ENCODE data around the gene C9orf50. TPM values are rescaled to one million over a fixed set of nuclear protein-coding genes. Genes with fewer than 3 reads are reported as not detected.
"Not testable (repeated sequence)": the region's sequence is repeated elsewhere in the genome, so short reads cannot be mapped to it uniquely, and the experiment has no call there.

C9orf50 gene
- polyA plus RNA-seq, 4 donors: 0.09 to 0.27 TPM; not detected in 2

DNA sequence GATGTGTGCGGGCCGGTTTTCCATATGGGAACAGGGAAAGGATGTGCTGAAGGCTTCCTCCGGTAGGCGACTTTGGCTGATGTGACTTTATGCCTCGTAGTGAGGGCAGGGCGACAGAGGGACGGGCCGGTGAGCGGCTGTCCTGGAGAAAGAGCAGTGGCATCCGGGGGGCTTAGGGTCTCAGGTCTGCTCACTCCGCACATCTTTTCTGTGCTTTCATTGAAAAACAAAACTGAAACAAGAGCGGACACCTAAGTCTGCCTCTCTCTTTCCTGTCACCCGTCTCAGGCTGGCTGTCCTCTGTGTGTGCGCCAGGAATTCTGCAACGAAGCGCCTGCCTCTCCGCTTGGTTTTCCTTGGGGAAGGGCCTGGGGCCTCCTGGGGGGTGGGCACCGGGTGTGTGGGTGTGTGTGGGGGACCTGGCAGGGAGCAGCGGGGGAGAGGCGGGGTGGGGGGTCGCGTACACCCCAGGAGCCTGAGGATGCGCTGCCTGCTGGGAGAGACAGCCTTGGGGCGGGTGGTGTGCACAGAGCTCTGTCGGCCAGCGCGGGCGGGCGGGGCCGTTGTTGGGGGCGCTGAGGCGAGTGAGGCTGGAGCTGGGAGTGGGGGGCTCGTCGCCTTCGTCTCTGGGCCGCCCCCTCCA is 44.0 kb upstream of the C9orf50 start:
- Histone ChIP-seq H3K27me3 (ENCODE audit: control insufficient read depth in 3 of 3, insufficient read depth in 3 of 3, low read length in 3 of 3) (peaks cover 0 to 55% (median 2%) of the 10 kb centered on the region in 3 donors), H3K27ac (ENCODE audit: low read depth in 1 of 3, low read length in 2 of 3) (no peak overlapping the region), H3K4me1 (ENCODE audit: control insufficient read depth in 3 of 3, insufficient read depth in 2 of 3, low read depth in 1 of 3, low read length in 2 of 3) (peaks cover 0 to 5% (median 2%) of the 10 kb centered on the region in 3 donors), H3K9me3 (ENCODE audit: control insufficient read depth in 2 of 2, insufficient read depth in 1 of 2, low read depth in 1 of 2, low read length in 1 of 2) (peaks cover 0 to 3% of the 10 kb centered on the region in 2 donors), H3K36me3 (ENCODE audit: control insufficient read depth in 3 of 3, insufficient read depth in 2 of 3, low read depth in 1 of 3, low read length in 3 of 3) (no peaks in the 10 kb centered on the region), H3K4me3 (ENCODE audit: low read depth in 1 of 3, low read length in 3 of 3) (no peak overlapping the region)
- DNase-seq (peak in 1 of 2 donors; percentile 16), FAIRE-seq (no peak)
- 7 to 13% (median 9%) methylated on average over 33 to 36 of the region's 36 CpGs for WGBS, 3 donors

- not testable (repeated sequence) for H3K4me1 ChIP-seq (ENCODE audit: control insufficient read depth in 3 of 3, insufficient read depth in 2 of 3, low read depth in 1 of 3, low read length in 2 of 3); DNase-seq; H3K36me3 ChIP-seq (ENCODE audit: control insufficient read depth in 3 of 3, insufficient read depth in 2 of 3, low read depth in 1 of 3, low read length in 3 of 3); FAIRE-seq; H3K4me3 ChIP-seq (ENCODE audit: low read depth in 1 of 3, low read length in 3 of 3); H3K27ac ChIP-seq (ENCODE audit: low read depth in 1 of 3, low read length in 2 of 3); H3K9me3 ChIP-seq (ENCODE audit: control insufficient read depth in 2 of 2, insufficient read depth in 1 of 2, low read depth in 1 of 2, low read length in 1 of 2)
- WGBS, 3 donors: 60 to 73% (median 61%) methylated on average over 3 of the region's 3 CpGs
- H3K27me3 ChIP-seq (ENCODE audit: control insufficient read depth in 3 of 3, insufficient read depth in 3 of 3, low read length in 3 of 3): peaks cover 0 to 44% (median 2%) of the 10 kb centered on the region in 3 donors
Observed at GRCh38 chr9:129662239-129662638, 41.3 kb upstream of the C9orf50 start.

DNA sequence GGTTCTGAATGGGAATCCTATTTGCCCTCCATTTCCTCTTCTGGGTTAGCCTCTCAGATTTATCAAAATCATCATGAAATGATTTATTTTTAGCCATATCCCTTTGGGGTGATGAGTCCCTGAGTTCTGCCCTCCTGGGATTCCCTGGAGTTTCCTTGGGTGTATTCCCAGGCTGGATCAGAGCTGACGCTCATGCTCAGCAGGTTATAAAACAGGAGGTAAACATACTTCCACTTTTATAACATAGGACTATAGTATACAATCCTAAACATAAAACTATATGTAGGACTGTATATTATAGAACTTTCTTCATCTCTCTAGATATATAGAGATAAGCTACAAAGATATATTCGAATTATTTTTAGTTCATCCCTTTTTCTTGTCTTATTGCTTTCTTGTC is 40.1 kb upstream of the C9orf50 start:
- no peaks in the 10 kb centered on the region for H3K36me3 ChIP-seq (ENCODE audit: control insufficient read depth in 3 of 3, insufficient read depth in 2 of 3, low read depth in 1 of 3, low read length in 3 of 3)
- H3K27me3 ChIP-seq (ENCODE audit: control insufficient read depth in 3 of 3, insufficient read depth in 3 of 3, low read length in 3 of 3): peaks cover 0 to 35% (median 0%) of the 10 kb centered on the region in 3 donors
- DNase-seq (no peak), FAIRE-seq (no peak)
- 59 to 77% (median 63%) methylated on average over 2 of the region's 2 CpGs for WGBS, 3 donors
- H3K9me3 ChIP-seq (ENCODE audit: control insufficient read depth in 2 of 2, insufficient read depth in 1 of 2, low read depth in 1 of 2, low read length in 1 of 2): peaks cover 0 to 3% of the 10 kb centered on the region in 2 donors
- H3K4me3 ChIP-seq (ENCODE audit: low read depth in 1 of 3, low read length in 3 of 3): no peak overlapping the region
- H3K27ac ChIP-seq (ENCODE audit: low read depth in 1 of 3, low read length in 2 of 3): no peak overlapping the region
- H3K4me1 ChIP-seq (ENCODE audit: control insufficient read depth in 3 of 3, insufficient read depth in 2 of 3, low read depth in 1 of 3, low read length in 2 of 3): peaks cover 0 to 2% (median 0%) of the 10 kb centered on the region in 3 donors

DNA sequence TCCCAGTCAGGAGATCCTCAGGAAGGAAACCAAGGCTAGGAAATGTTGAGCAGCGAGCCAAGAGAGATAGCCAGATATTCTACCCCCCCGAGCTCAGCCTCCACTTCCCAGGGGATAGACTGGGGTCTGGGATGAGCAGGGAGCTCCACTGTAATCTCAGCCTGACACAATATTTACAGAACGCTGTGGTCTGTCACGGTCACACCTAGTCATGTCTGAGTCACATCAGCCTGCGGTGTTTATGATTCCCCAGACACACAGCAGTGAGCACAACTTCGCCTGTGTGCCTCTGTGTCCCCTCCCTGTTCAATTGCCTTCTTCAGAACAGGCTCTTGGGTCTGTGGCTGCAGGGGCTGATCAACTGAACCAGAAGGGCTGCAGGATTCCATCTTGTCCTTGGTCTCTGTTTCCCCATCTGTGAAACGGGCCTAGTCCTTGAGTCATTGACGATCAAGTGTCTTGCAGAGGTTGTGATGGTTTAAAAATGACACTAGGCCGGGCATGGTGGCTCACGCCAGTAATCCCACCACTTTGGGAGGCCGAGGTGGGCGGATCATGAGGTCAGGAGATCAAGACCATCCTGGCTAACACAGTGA is 36.0 kb upstream of the C9orf50 start:
- Histone ChIP-seq H3K4me1 (ENCODE audit: control insufficient read depth in 3 of 3, insufficient read depth in 2 of 3, low read depth in 1 of 3, low read length in 2 of 3) (peaks cover 0 to 10% (median 0%) of the 10 kb centered on the region in 3 donors), H3K36me3 (ENCODE audit: control insufficient read depth in 3 of 3, insufficient read depth in 2 of 3, low read depth in 1 of 3, low read length in 3 of 3) (no peaks in the 10 kb centered on the region), H3K4me3 (ENCODE audit: low read depth in 1 of 3, low read length in 3 of 3) (no peak overlapping the region), H3K27me3 (ENCODE audit: control insufficient read depth in 3 of 3, insufficient read depth in 3 of 3, low read length in 3 of 3) (peaks cover 0 to 12% (median 0%) of the 10 kb centered on the region in 3 donors), H3K9me3 (ENCODE audit: control insufficient read depth in 2 of 2, insufficient read depth in 1 of 2, low read depth in 1 of 2, low read length in 1 of 2) (peaks cover 0 to 3% of the 10 kb centered on the region in 2 donors), H3K27ac (ENCODE audit: low read depth in 1 of 3, low read length in 2 of 3) (no peak overlapping the region)
- 70 to 77% (median 73%) methylated on average over 12 of the region's 12 CpGs for WGBS, 3 donors
- DNase-seq (no peak), FAIRE-seq (no peak)

- no peak for FAIRE-seq
- Histone ChIP-seq H3K27ac (ENCODE audit: low read depth in 1 of 3, low read length in 2 of 3) (no peak overlapping the region), H3K4me3 (ENCODE audit: low read depth in 1 of 3, low read length in 3 of 3) (no peak overlapping the region), H3K36me3 (ENCODE audit: control insufficient read depth in 3 of 3, insufficient read depth in 2 of 3, low read depth in 1 of 3, low read length in 3 of 3) (no peaks in the 10 kb centered on the region), H3K4me1 (ENCODE audit: control insufficient read depth in 3 of 3, insufficient read depth in 2 of 3, low read depth in 1 of 3, low read length in 2 of 3) (peaks cover 0 to 10% (median 0%) of the 10 kb centered on the region in 3 donors), H3K27me3 (ENCODE audit: control insufficient read depth in 3 of 3, insufficient read depth in 3 of 3, low read length in 3 of 3) (peaks cover 0 to 7% (median 0%) of the 10 kb centered on the region in 3 donors), H3K9me3 (ENCODE audit: control insufficient read depth in 2 of 2, insufficient read depth in 1 of 2, low read depth in 1 of 2, low read length in 1 of 2) (no peaks in the 10 kb centered on the region)
- DNase-seq: no peak
- 74 to 79% (median 76%) methylated on average over 7 of the region's 7 CpGs for WGBS, 3 donors
Observed at GRCh38 chr9:129655696-129656095, 34.8 kb upstream of the C9orf50 start.

DNA sequence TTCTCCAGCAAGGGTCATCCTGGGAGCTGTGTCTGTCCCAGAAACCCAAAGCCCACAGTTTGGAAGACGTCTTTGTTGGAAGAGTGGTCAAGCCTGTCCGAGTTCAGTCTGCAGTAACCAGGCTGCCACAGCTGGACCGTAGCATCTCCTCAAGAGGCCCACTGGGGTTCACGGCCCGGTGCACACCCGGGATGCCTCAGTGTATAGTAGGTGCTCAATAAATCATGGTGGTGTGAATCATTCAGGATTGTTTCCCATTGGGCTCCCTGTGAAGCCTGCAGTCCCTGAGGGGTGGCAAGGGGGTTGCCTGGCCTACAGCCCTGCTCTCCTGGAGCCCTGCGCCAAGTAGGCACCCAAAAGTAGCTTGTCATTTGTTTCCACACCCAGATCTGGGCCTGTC is 34.3 kb upstream of the C9orf50 start:
- H3K36me3 ChIP-seq (ENCODE audit: control insufficient read depth in 3 of 3, insufficient read depth in 2 of 3, low read depth in 1 of 3, low read length in 3 of 3): no peaks in the 10 kb centered on the region
- 87 to 92% (median 87%) methylated on average over 7 of the region's 7 CpGs for WGBS, 3 donors
- FAIRE-seq: no peak

GRCh38 chr9:129654554-129655040 is 33.7 kb upstream of the C9orf50 start:
- H3K4me3 ChIP-seq (ENCODE audit: low read depth in 1 of 3, low read length in 3 of 3): no peak overlapping the region
- peaks cover 0 to 6% (median 0%) of the 10 kb centered on the region in 3 donors for H3K27me3 ChIP-seq (ENCODE audit: control insufficient read depth in 3 of 3, insufficient read depth in 3 of 3, low read length in 3 of 3)
- H3K4me1 ChIP-seq (ENCODE audit: control insufficient read depth in 3 of 3, insufficient read depth in 2 of 3, low read depth in 1 of 3, low read length in 2 of 3): peaks cover 0 to 10% (median 0%) of the 10 kb centered on the region in 3 donors
- FAIRE-seq (no peak), DNase-seq (peak in 1 of 2 donors; percentile 26)
- 10 to 35% (median 34%) methylated on average over 20 of the region's 20 CpGs for WGBS, 3 donors
- no peak overlapping the region for H3K27ac ChIP-seq (ENCODE audit: low read depth in 1 of 3, low read length in 2 of 3)
- no peaks in the 10 kb centered on the region for H3K36me3 ChIP-seq (ENCODE audit: control insufficient read depth in 3 of 3, insufficient read depth in 2 of 3, low read depth in 1 of 3, low read length in 3 of 3)
- no peaks in the 10 kb centered on the region for H3K9me3 ChIP-seq (ENCODE audit: control insufficient read depth in 2 of 2, insufficient read depth in 1 of 2, low read depth in 1 of 2, low read length in 1 of 2)

More for the DNA sequence above, 34.3 kb upstream of the C9orf50 start:
- Histone ChIP-seq H3K27me3 (ENCODE audit: control insufficient read depth in 3 of 3, insufficient read depth in 3 of 3, low read length in 3 of 3) (peaks cover 0 to 6% (median 0%) of the 10 kb centered on the region in 3 donors), H3K9me3 (ENCODE audit: control insufficient read depth in 2 of 2, insufficient read depth in 1 of 2, low read depth in 1 of 2, low read length in 1 of 2) (no peaks in the 10 kb centered on the region), H3K4me3 (ENCODE audit: low read depth in 1 of 3, low read length in 3 of 3) (no peak overlapping the region), H3K27ac (ENCODE audit: low read depth in 1 of 3, low read length in 2 of 3) (no peak overlapping the region), H3K4me1 (ENCODE audit: control insufficient read depth in 3 of 3, insufficient read depth in 2 of 3, low read depth in 1 of 3, low read length in 2 of 3) (peaks cover 0 to 10% (median 0%) of the 10 kb centered on the region in 3 donors)
- no peak for DNase-seq

GRCh38 chr9:129653823-129654553 is 33.1 kb upstream of the C9orf50 start:
- H3K27ac ChIP-seq (ENCODE audit: low read depth in 1 of 3, low read length in 2 of 3): no peak overlapping the region
- DNase-seq (peak in 1 of 2 donors; percentile 28), FAIRE-seq (no peak)
- no peaks in the 10 kb centered on the region for H3K36me3 ChIP-seq (ENCODE audit: control insufficient read depth in 3 of 3, insufficient read depth in 2 of 3, low read depth in 1 of 3, low read length in 3 of 3)
- H3K9me3 ChIP-seq (ENCODE audit: control insufficient read depth in 2 of 2, insufficient read depth in 1 of 2, low read depth in 1 of 2, low read length in 1 of 2): no peaks in the 10 kb centered on the region
- no peak overlapping the region for H3K4me3 ChIP-seq (ENCODE audit: low read depth in 1 of 3, low read length in 3 of 3)
- peaks cover 0 to 10% (median 0%) of the 10 kb centered on the region in 3 donors for H3K4me1 ChIP-seq (ENCODE audit: control insufficient read depth in 3 of 3, insufficient read depth in 2 of 3, low read depth in 1 of 3, low read length in 2 of 3)
- WGBS, 3 donors: 19 to 40% (median 38%) methylated on average over 19 of the region's 19 CpGs
- H3K27me3 ChIP-seq (ENCODE audit: control insufficient read depth in 3 of 3, insufficient read depth in 3 of 3, low read length in 3 of 3): peaks cover 0 to 6% (median 0%) of the 10 kb centered on the region in 3 donors
